ENCODE measurements around the gene ZFPM1.

Gene ZFPM1

DNA sequence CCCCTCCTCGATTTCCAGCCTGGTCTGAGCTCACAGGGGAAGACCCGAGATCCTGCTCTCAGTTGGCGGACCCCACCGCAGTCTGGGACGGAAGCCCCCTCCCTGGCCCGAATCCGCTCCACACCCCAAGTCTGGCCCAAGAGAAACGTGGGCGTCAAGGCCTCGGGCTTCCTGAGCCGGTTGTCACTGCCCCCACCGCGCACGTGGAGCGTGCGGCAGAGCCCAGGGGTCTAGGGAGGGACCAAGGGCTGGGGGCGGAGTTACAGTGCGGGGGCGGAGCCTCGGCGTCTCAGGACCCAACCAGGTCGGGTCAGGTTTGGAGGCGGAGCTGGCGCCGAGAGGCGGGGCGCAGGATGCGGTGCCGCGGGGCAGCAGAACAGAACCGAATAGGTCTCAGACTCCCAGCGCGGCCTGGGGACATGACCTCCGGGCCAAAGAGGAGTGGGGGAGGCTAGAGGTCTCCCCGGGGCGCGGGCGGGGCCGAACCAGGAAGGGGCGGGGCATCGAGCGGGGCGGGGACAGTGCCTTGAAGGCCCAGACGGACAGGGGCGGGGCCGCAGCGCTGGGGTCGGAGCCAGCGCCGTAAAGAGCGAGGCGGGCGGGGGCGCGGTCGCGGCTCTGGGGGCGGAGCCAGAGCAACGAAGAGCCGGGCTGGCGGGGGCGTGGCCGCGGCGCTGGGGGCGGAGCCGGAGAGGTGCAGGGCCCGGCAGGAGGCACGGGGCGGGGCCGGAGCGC lies 431 bp upstream of the ZFPM1 start:
- peak; percentile 99 for DNase-seq

DNA sequence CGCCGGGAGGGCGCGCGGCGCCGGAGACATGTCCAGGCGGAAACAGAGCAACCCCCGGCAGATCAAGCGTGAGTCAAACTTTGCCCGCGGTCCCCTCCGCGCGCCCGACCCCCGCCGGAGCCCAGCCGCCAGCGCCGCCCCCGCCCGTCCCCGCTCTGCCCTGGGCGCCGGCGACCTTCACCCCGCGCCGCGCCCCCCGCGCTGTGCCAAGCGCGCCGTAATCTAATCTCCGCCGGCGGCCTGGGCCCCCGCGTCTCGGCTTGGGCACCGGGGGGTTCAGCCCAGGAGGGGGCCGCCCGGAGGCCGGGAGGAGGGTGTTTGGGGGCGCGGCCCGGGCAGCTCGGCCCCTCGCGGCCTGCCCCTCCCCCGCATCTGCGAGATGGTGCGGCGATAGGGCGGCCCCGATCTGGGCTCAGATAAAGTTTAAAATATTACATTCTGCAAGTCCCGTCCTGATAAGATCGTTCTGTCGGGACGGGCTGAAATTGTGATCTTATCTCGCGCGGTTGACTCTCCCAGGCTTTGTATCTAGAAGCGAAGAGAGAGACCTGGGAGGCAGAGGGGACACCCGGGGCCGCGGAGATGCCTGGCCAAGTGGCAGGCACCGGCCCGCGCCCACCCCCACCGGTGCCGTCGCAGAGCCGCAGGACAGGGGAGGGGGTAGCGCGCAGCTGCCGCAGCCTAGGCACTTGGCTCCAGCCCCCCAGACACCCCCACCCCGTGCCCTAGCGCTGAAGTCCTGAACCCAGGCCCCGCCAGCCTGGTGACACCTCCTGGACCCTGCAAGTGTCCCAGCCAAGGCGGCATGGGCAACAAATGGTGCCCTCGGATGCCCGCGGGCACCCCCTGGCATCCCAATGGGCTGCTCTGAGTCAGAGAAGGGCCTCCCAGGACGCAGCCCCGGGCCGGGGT lies 787 bp downstream of the ZFPM1 start:
- peak; percentile 27 for DNase-seq

DNA sequence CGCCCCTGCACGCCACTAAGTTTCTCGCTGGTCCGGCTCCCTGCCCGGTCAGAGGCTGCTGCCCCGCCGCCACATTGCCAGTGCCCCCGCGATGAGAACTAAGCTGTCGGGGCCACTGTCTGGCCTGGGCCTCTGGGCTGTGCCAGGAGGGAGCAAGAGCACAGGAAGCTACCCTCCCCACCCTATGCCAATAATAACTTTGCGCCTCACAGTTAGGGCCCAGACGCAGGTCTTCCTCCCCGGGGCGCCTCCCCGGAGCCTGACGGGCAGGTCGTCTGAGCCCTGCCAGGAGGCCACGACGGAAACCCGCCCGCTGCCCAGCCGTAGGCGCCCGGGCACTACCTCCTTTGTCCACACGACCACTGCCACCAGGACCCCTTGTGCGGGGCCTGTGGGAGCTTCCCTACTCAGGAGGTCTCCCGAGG lies 1.5 kb downstream of the ZFPM1 start:
- peak; percentile 50 for DNase-seq

DNA sequence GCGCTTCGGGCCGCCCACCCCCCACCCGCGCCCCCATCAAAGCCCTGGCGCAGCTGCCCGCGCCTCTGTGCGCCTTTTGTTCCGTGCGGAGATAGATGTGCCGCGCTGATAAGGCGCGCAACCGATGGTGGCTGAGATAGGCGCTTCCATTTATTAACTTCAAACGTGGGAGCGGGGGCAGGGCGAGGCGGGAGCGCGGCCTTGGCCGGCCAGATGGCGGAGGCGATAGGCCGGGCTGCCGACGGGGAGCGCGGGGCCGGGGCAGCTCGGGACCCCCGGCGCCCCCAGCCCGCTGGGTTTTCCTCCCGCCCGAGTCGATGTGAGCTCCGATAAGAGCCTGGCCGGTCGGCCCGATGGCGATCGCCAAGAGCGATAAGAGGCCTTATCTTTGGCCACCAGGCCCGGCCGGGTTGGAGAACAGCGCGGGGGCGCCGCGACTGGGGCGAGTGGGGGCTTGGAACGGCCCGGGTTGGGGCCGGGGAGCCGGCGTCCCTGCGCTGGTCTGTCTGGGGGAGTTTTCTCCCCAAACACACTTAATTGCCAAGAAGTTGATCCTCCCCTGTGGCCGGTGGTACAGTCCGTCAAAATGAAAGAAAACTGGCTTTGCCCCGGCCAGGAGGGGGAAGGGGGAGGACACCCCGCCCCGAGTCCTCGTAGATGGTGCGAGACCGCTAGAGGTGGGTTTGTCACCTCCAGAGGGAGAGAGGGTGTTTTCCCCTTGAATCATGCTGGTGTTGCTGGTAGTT lies 2.7 kb downstream of the ZFPM1 start:
- DNase-seq = peak; percentile 78

DNA sequence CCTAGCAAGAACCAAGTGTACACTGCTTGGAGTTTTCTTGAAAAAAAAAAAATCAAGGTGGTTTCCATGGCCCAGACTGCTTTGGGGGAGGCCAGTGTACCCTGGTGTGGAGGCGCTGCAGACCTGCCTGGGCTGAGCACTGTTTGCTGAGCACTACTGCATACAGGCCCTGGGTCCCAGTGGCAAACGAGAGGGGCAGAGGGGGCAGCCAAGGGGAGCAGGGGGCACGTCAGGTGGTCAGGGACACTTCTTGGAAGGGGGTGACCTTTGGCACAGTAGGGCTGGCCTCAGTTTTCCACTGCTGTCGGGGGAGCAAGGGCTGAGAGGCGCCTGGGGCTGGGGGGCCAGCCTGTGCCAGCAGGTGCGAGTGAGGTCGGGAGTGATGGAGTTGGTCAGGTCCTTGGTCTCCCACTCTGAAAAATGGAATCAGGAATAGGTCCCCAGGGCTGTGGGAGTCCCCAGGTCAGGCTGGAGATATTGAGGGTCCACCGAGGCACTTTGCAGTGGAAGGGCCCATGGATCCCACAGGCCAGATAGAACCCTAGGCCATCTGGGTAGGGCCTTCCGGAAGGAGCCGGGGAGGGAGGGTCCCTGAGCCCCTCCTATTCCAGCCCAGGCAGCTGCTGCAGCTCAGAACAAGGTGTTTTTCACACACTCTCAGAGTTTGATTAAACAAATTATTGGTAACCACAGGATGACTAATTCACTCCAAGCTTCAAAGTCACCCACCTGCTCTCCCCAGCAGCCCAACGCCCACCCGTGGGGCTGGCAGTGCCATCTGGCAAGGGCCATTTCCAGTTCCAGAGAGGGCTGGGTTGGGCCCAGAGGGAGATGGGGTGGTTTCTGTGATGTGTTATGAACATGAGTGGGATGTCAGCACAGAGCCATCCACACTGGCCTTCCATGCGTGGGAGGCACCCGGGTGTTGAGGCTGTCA lies 3.5 kb downstream of the ZFPM1 start:
- DNase-seq = peak; percentile 60

DNA sequence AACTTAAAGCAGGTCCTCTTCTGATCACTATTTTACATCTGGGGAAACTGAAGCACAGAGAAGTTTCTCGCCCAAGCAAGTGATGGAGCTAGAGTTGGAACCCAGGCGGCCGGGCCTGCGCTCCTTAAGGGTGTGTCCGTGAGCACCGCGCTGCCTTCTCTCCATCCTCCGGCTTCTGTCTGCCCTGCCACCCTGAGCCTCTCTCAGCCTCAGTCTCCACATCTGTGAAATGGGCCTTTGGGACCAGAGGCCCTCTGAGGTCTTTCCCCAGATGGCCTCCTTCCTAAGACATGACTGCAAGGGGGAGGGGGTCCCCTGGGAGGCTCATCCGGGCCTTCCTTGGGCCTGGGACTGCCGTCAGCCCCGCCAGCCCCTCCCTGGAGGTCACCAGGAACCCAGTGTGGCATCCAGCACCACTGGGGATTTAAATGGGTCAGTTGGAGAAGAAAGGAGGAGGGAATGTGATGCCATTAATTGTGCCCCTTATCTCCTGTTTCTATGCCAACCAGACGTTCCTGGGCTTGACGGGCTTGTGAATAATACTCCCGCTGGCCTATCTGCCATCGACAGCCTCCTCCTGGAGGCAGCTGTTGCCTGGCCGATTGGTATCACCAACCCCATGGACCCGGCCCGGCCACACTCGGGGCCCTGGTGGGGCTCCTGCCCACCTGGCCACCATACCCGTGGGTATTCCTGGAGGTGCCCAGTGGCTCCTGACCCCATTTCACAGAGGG lies 5.1 kb downstream of the ZFPM1 start:
- DNase-seq = no peak

DNA sequence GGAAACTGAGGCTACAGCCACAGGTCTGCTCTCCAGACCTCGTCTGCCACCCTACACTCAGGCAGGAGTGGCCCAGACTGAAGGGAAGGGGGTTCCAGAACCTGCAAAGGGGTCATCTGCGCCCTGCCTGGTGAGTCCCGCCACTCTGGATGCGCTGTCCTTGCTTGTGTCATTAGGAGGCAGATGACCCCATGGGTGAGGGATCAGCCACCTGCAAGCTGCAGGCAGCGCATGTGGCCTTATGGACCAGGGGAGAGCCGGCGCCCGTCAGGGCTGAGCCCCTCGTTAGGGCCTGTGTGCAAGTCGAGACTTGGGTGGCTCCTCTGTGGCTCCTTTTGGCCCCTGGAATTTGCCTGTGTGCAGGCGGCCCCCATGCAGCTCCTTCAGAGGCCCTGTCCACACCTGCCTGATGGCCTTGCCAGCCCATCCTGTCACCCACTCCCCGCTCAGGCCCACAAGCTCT lies 5.7 kb downstream of the ZFPM1 start:
- no peak for DNase-seq

DNA sequence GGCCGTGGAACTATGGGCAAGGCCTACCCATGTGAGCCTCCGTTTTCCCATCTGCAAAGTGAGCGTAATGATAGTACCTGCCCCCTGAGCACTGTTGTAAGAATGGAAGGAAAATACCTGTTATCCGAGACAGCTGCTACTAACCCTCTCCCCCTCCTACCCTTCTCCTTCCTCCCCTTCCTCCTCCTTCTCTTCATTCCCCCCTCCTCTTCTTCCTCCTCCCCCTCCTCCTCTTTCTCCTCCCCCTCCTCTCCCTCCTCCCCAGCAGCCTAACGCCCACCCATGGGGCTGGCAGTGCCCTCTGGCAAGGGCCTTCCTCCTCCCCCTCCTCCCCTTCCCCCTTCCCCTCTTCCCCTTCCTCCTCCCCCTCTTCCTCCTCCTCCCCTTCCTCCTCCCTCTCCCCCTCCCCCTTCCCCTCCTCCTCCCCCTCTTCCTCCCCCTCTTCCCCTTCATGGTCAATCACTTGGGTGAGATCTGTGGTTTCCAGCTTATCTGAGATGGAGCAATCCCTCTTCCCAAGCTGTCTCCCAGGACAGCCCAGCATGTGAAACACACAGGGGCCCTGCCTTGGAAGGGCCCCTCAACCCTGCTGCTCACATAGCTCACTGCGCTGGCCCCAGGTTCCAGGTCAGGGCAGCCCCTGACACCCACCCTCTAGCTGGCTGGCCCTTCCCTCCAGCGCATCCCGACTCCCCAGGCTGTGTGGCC lies 6.4 kb downstream of the ZFPM1 start:
- DNase-seq = no peak

DNA sequence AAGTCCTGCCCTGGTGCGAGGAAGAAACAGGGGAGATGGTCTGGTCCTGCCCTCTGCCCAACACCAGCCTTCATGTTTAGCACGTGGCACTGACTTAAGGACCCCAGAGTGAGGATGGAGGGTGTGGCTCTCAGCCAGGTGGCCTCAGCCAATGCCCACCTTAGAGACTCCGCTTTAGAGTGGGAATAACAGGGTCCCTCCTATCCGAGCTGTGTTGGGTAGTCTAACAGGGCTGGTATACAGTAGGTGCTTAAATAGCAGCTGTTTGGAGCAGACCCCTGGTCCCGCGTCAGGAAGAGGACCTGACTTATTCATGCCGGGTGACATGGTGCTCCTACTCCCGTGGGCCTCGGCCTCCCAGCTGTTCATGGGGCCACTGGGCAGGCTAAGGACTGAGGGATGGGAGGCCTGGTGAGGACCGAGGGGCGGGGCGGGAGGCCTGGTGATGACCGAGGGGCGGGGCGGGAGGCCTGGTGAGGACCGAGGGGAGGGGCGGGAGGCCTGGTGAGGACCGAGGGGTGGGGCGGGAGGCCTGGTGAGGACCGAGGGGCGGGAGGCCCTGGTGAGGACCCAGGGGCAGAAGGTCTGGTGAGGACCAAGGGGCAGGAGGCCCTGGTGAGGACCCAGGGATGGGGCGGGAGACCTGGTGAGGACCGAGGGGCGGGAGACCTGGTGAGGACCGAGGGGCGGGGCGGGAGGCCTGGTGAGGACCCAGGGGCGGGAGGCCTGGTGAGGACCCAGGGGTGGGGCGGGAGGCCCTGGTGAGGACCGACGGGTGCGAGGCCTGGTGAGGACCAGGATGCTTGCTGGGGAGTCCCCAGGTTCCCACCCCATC lies 7.6 kb downstream of the ZFPM1 start:
- DNase-seq = no peak

DNA sequence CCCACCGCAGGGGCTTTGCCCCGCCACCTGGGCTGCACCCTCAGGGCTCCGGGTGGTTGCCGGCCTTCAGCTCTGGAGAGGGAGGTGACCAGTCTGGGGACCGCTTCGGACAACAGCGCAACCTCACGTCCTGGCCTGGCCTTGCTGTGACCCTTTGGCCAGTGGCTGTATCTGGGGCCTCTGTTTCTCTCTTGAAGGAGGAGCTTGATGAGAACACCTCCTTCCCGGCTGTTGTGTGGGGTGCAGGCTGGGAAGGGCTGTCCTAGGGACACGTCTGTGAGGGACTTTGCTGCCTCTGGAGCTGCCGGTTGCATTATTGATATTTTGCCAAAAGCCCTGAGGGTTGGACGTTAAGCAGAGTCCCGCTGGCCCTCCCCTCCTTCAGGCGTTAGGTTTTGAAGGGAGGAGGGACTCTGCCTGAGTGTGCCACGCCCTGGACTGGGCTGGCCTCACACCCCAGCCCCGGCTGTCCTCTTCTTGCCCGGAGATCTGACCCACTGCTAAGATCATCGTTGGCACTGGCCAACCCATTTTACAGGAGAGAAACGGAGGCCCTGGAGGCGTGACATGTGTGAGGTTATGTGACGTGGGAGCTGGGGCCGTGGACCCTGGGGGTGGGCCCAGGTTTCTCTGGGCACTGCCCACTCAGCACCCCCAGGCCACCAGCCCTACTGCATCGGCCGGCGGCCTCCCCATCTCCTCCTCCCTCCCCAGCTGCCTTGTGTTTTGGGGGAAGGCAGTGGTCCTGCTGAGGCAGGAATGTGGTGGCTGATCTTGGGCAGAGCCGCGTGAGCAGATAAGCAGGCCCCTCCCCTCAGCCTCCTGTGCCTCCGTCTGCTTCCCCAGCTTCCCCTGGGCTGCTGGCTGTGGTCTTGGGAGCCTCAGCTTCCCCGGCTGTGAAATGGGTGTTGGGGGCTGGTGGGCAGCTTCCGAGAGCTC lies 8.5 kb downstream of the ZFPM1 start:
- DNase-seq = no peak

DNA sequence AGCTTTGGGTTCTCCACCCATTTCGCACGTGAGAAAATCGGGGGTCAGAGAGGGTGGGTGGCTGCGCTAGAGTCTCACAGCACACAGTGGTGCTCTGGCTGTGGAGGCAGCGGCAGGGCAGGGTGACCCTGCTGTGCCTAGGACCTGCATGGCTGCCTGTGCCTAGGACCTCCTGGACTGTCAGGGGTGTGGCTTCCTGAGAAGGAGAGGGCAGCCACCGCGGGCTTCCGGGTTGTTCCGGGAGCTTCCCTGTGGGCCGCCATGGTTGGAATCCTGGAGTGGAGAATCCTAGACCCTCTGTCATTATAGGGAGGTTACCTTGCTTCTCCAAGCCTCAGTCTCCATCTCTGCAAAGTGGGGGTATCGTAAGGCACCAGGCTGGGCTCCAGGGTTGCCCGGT lies 9.3 kb downstream of the ZFPM1 start:
- no peak for DNase-seq

DNA sequence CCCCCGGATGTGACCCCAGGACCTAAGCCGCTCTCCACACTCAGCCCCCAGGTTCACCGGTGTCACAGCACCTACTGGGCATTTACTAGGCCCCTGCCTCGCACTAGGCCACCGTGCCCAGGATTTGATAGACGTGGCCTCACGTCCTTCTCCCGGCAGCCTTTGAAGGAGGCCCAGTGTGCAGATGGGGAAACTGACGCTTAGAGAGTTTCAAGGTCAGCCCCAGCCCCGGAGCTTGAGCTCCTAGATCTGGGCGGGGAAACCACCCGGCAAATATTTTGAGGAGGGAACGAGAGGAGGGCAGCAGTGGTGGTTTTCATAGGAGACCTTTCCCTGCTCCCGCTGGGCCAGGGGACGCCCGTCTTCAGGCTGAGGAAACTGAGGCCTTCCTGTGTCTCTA lies 10.3 kb downstream of the ZFPM1 start:
- no peak for DNase-seq

DNA sequence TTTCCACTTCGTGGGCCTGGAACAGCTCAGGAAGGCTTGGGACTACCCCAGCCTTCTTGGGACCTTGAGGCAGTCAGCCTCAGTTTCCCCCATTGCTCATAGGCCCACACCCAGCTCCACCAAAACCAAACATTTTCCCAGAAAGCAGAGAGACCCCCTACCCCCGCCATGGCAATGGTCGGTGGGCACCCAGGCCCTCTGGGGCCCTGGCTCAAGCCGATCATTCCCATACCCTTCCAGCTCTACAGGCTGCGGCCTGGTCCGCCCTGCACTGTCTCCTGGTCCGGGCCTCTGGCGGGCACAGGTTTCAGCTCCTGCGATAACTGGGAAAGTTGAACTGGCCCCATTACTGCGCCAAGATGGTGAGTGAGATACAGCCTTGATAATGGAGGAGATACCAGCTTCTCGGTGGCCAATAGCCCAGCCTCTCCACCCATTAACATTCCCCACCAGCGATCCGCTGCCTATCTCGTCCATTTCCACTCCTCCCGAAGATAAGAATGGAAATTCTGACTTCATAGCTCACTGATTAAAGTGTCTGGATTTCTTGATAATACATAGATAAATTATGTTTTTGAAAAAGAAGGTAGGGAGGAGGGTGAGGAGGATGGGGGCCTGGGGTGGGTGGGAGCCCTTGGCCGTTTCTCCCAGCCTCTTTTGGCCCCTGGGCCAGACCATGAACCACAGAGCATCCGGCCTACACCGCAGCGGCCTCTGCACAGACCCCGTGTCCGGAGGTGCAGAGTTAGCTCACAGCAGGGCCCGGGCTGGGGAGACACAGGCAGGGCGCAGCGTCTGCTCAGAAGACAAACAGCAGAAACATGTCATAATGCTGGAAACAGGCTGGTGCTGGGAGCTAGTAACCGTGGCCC lies 11.6 kb downstream of the ZFPM1 start:
- no peak for DNase-seq

DNA sequence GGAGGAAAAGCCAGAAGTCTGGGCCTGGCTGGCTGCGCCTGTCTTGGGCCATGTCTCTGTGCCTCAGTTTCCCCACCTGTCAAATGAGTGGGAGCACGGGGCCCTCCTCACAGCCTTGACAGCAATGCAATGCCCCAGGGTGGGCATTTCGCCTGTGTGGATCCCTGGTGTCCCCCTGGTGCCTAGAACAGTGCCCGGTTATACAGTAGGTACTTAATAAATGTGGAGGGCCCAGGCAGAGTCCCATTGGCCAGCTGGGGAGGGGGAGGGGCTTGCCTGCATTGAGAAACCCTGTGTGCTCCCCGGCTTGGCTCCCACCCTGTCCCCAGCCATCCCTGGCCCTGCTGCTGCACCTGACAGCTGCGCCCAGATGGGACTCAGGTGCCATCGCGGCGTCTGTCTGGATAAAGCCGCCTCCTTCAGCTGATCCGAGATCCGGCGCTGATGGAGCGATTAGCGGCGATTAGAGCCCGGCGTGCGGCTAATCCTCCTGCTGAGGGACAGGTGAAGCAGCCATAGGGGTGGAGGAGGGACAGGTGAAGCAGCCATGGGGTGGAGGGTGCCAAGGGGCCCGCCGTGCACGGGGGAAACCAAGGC lies 12.4 kb downstream of the ZFPM1 start:
- DNase-seq = no peak

DNA sequence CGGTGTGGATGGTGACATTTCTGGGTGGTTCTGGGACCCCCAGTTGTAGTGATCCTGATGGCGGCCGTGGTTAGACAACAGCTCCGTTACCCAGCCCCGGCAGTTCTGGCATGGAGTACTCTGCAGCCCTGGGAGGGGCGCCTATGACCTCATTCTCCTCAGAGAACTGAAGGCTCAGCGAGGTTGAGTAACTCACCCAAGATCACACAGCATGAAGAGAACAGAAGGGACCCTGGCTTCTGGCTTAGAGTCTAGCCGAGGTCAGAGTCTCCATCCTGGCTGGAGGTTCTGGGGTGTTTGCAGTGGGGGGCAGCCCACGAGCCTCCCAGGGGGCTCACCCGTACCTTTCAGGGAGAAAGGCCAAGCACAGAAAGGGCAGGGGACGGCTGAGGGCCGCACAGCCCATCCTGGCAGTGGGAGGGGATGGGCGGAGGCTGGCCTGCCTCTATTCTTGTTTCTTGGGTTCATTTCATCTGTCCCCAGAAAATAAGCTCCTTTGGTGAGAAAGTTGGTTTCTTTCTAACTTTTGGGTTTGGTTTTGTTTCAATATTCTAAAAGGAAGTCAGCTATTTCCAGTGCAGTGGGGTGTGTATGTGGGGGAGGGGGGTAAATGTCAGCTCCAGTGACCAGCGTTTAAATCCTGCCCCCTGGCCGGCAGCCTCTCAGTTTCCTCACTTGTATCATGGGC lies 13.2 kb downstream of the ZFPM1 start:
- DNase-seq = no peak

DNA sequence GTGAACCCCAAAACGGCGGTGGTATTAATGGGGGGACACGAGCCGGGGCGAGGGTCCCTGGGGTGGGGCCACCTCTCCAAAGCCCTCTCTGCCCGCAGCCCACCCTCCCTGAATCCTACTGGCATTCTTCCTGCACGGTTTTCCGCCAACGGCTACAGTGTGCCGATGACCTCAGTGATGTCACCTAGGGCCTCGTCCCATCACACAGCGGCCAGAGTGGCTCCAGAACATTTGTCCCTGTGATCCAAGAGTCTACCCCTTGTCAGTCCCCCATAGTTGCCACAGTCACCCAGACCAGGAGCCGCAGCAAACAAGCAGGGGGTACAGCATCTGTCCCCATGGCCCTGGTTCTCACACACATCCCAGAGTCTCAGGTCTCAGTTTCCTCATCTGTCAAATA lies 13.9 kb downstream of the ZFPM1 start:
- no peak for DNase-seq

DNA sequence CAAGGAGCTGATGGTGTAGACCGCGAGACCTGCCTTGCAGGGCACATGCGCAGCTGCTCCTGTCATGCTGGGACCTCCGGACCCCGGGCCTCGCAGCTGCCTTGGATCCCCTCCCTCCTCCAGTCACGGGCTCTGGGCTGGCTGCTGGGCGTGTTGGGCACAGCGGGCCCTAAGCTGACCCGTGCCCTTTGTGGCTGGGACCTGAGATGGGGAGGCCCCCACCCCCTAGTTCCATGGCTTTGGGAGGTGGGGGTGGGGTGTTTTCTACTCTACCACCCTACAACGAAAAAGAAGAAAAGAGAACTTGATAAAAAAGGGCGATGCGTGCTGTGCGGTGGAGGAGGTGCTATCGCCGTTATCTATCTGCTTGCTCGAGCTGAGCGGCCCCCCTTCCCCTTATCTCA lies 14.5 kb downstream of the ZFPM1 start:
- no peak for DNase-seq
